Rectal smooth muscle tissue (tissue), 1 donor: ENCODE data around the gene MIGA1.
"Not testable (repeated sequence)": the region's sequence is repeated elsewhere in the genome, so short reads cannot be mapped to it uniquely, and the experiment has no call there.

ENCODE experiments used
- H3K27ac ChIP-seq: one replicate; pipeline ENCODE4 v1.7.0; 2013; ENCODE audit warnings: low read depth, low read length, inconsistent platforms
- H3K27me3 ChIP-seq: one replicate; pipeline ENCODE4 v1.7.0; 2013; ENCODE audit warnings: low read length; ENCODE audit not compliant: control insufficient read depth, insufficient read depth
- H3K36me3 ChIP-seq: one replicate; pipeline ENCODE4 v1.7.0; 2013; ENCODE audit warnings: low read length; ENCODE audit not compliant: control insufficient read depth, insufficient read depth
- H3K4me1 ChIP-seq: one replicate; pipeline ENCODE4 v1.7.0; 2013; ENCODE audit warnings: low read length; ENCODE audit not compliant: control insufficient read depth, insufficient read depth
- H3K4me3 ChIP-seq: one replicate; pipeline ENCODE4 v1.7.0; 2013; ENCODE audit warnings: low read length
- H3K9ac ChIP-seq: one replicate; pipeline ENCODE4 v1.7.0; 2013; ENCODE audit warnings: low read length

MIGA1 gene

DNA sequence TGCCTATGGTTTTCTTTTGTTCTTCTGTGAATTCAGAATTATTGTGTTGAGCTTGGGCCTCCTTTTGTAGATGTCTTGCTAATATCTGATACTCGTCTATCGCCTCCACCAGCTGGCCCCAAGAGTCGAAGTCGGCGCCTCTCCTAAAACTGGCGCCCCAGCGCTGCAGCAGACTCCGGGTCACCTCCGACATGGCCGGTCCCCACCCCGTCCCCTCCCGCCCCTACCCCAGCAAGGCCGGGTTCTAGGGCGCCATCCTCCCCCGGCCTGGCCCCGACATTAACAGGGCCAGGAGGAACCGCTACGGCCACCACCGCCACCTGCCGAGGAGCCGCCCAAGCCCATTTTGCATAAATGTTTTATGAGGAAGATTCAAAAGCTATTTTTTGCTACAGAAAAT lies 32.1 kb downstream of the MIGA1 start:
- peaks cover 13% of the 10 kb centered on the region for H3K36me3 ChIP-seq
- H3K4me3 ChIP-seq, H3K4me1 ChIP-seq, H3K27me3 ChIP-seq, H3K9ac ChIP-seq, H3K27ac ChIP-seq: not testable (repeated sequence)

DNA sequence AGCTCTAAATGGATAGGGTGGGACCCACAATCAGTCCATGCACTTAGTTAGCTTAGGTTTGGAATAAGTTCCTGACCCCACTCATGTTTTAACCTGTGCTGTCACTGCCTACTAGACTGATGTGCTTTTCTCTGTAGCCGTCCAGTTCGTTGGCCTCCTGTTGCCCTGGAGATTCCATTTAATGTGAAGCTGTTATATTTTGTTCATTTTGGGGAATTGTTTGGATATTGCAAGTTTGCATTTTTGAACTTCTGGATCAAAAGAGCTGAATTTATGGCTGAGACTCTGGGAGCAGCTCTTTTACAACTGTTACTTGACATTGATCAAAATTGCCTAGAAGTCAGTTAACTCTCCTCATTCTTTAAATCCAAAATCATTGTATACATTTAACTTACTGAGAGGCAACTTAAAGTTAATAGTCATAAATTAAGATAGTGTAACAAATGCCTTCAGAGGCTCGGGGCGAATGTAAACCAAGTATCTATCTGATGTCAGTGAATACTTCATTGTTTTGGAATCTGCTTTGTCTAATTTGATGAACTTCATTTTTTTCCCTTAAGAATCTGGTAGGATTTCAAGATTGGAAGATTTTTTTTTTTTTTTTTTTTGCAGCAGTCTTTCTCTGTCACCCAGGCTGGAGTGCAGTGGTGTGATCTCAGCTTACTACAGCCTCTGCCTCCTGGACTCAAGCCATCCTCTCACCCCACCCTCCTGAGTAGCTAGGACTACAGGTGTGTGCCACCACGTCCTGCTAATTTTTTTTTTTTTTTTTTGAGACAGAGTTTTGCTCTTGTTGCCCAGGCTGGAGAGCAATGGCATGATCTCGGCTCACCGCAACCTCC lies 38.1 kb downstream of the MIGA1 start:
- no peak overlapping the region for H3K4me3 ChIP-seq
- no peaks in the 10 kb centered on the region for H3K4me1 ChIP-seq
- H3K36me3 ChIP-seq: peaks cover 9% of the 10 kb centered on the region
- H3K27me3 ChIP-seq: no peaks in the 10 kb centered on the region
- H3K9ac ChIP-seq: no peak overlapping the region
- no peak overlapping the region for H3K27ac ChIP-seq

DNA sequence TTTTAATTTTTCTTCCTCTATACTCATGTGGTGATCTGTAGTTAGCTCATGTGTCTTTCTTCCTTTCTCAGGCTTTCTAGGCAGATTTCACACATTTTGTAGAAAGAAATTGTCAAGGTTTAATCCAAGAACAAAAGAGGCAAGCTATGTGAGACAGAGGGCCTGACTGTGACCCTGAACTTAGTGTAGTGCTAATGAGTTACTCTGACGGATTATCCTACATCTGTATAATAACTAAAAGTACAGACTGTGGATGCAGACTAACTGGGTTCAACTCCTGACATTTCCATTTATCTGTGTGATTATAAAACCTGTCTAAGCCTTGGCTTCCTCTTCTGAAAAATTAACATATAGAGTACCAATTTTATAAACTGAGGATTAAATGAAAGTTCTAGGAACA lies 40.7 kb downstream of the MIGA1 start:
- Histone ChIP-seq H3K36me3 (peaks cover 2% of the 10 kb centered on the region), H3K4me3 (no peak overlapping the region), H3K9ac (no peak overlapping the region), H3K4me1 (no peaks in the 10 kb centered on the region), H3K27ac (no peak overlapping the region), H3K27me3 (no peaks in the 10 kb centered on the region)

DNA sequence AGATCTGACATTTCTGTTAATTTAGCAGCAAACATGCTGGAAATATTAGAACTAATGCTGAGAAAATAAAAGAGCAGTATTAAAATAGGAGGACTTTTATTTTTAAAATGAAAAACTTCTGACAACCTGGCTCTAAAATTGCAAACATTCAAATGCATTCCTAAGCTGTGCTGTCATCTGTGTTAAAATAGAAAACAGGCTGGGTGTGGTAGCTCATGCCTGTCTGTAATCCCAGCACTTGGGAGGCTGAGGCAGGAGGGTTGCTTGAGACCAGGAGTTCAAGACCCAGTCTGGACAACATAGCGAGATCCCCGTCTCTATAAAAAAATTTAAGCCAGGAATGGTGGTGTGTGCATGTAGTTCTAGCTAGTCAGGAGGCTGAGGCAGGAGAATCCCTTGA lies 44.6 kb downstream of the MIGA1 start:
- Histone ChIP-seq H3K36me3 (no peaks in the 10 kb centered on the region), H3K4me3 (no peak overlapping the region), H3K27me3 (no peaks in the 10 kb centered on the region), H3K4me1 (no peaks in the 10 kb centered on the region), H3K27ac (no peak overlapping the region), H3K9ac (no peak overlapping the region)

DNA sequence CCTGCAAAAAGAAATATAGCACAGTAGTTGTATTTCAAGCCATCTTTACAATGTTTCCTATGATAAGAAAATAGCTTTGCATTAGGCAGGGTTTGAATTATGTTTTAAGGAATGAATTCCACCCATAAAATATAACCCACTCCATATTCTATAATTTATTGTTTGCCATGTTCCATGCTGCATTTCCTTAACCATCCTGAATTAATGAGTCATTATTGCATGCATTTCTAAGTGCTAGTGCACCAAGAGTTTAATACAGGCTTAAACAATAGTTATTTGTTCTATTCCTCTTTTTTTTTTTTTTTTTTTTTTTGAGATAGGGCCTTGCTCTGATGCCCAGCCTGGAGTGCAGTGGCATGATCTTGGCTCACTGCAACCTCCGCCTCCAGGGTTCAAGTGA lies 45.2 kb downstream of the MIGA1 start:
- no peaks in the 10 kb centered on the region for H3K4me1 ChIP-seq
- H3K27ac ChIP-seq: no peak overlapping the region
- no peak overlapping the region for H3K9ac ChIP-seq
- no peaks in the 10 kb centered on the region for H3K27me3 ChIP-seq
- H3K4me3 ChIP-seq: no peak overlapping the region
- no peaks in the 10 kb centered on the region for H3K36me3 ChIP-seq

DNA sequence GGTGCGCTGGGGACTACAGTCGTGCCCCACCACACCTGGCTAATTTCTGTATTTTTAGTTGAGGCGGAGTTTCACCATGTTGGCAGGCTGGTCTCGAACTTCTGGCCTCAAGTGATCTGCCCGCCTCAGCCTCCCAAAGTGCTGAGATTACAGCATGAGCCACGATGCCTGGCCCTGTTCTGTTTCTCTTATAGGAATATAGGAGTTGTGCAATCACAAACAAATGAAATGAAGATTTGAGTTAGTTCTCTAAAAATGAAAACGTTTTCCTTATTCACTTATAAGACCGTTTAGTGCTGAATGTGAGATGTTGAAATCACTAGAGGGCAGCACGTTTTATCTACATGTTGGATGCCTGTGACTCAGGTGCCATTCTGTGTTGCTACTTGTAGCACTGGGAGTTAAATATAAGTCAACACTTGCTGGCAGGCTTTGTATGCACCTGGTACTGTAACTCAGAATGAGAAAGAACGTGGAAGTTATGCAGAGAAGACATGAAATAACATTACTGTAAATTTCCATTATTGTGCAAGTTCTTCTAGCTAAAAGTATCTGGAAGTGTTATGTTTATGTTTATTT lies 45.8 kb downstream of the MIGA1 start:
- no peaks in the 10 kb centered on the region for H3K4me1 ChIP-seq

DNA sequence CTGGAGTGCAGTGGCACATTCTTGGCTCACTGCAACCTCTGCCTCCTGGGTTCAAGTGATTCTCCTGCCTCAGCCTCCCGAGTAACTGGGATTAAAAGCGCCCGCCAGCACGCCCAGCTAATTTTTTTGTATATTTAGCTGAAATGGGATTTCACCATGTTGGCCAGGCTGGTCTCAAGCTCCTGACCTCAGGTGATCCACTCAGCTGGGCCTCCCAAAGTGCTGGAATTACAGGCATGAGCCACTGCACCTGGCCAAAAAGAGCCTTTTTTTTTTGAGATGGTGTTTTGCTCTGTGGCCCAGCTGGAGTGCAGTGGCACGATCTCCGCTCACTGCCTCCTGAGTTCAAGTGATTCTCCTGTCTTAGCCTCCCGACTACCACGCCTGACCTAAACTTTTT lies 47.4 kb downstream of the MIGA1 start:
- not testable (repeated sequence) for H3K9ac ChIP-seq, H3K36me3 ChIP-seq, H3K4me1 ChIP-seq, H3K27ac ChIP-seq, H3K27me3 ChIP-seq, H3K4me3 ChIP-seq

More for the DNA sequence above, 45.8 kb downstream of the MIGA1 start:
- H3K27me3 ChIP-seq: no peaks in the 10 kb centered on the region
- no peaks in the 10 kb centered on the region for H3K36me3 ChIP-seq
- no peak overlapping the region for H3K27ac ChIP-seq
- no peak overlapping the region for H3K4me3 ChIP-seq
- no peak overlapping the region for H3K9ac ChIP-seq

DNA sequence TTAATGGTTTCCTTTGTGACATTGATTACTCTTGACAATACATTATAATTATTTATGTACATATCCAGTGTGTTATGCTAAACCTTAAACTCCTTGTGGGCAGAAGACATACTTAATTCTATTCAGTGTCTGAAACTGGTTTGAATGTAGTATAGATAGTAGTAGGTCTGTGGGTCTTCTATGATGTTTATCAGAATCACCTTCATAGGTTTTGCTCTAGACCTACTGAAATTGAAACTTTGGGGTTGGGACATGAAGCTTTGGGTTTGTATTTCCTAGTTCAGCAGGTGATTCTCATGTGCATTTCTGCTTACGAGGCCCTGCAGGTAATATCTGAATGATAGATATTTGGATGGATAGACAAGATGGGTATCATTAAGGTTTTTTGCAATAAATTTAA lies 48.6 kb downstream of the MIGA1 start:
- Histone ChIP-seq H3K9ac (no peak overlapping the region), H3K27ac (no peak overlapping the region), H3K4me1 (peaks cover 10% of the 10 kb centered on the region), H3K36me3 (no peaks in the 10 kb centered on the region), H3K4me3 (no peak overlapping the region), H3K27me3 (no peaks in the 10 kb centered on the region)

DNA sequence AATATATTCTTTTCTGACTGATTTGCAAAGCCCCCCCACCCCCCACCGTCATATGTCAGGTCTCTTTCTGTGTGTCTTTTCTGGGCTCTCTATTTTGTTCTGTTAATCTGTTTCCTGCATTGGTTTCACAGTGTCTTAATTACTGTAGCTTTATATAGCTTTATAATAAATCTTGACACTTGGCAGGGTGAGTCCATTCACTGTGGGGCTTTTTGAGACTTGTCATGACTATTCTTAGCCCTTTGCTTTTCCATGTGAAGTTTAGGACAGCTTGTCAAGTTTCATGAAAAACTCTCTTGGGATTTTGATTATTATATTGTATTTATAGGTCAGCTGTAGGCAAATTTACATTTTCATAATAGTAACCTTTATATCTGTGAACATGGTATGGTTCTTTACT lies 50.4 kb downstream of the MIGA1 start:
- no peak overlapping the region for H3K9ac ChIP-seq
- no peaks in the 10 kb centered on the region for H3K36me3 ChIP-seq
- peaks cover 23% of the 10 kb centered on the region for H3K4me1 ChIP-seq
- no peak overlapping the region for H3K27ac ChIP-seq
- no peak overlapping the region for H3K4me3 ChIP-seq
- no peaks in the 10 kb centered on the region for H3K27me3 ChIP-seq

DNA sequence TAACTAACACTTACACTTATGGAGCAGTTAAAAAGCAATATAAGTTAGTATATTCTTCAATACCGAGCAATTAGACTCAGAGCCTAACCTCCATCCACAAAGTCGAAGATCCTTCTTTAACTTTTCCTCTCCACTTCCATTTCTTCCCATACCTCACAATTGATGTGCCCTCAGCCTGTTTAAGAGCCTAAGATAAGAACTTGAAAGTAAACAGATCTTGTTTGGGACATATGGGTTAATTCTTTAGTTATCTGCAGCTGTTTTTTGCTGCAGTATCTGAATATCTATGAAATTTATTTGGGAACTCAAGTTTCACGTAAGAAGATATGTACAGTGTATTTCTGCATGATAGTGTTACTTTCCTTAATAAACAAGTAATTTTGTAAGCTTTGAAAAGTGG lies 51.5 kb downstream of the MIGA1 start:
- Histone ChIP-seq H3K4me1 (peaks cover 29% of the 10 kb centered on the region), H3K27me3 (no peaks in the 10 kb centered on the region), H3K4me3 (no peak overlapping the region), H3K27ac (no peak overlapping the region), H3K9ac (no peak overlapping the region), H3K36me3 (no peaks in the 10 kb centered on the region)

DNA sequence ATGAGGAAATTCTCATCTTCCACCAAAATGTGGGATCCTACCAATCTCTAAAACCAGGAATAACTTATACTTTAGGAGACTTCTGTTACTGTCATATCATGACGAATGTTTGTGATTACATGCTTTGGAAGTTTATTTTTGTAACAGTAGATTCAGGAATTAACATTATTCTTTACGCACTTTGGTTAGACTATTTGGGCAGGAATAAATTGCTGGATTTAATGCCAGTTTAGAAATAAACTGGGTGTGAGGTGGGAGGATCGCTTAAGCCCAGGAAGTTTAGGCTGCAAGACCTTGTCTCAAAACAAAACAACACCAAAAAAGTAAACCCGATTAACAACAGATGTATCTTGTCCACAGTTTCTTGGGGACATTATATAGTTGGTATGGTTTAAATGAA lies 52.1 kb downstream of the MIGA1 start:
- Histone ChIP-seq H3K36me3 (no peaks in the 10 kb centered on the region), H3K27me3 (no peaks in the 10 kb centered on the region), H3K27ac (peak overlapping the region; percentile 83), H3K4me1 (peaks cover 29% of the 10 kb centered on the region), H3K4me3 (no peak overlapping the region), H3K9ac (no peak overlapping the region)

DNA sequence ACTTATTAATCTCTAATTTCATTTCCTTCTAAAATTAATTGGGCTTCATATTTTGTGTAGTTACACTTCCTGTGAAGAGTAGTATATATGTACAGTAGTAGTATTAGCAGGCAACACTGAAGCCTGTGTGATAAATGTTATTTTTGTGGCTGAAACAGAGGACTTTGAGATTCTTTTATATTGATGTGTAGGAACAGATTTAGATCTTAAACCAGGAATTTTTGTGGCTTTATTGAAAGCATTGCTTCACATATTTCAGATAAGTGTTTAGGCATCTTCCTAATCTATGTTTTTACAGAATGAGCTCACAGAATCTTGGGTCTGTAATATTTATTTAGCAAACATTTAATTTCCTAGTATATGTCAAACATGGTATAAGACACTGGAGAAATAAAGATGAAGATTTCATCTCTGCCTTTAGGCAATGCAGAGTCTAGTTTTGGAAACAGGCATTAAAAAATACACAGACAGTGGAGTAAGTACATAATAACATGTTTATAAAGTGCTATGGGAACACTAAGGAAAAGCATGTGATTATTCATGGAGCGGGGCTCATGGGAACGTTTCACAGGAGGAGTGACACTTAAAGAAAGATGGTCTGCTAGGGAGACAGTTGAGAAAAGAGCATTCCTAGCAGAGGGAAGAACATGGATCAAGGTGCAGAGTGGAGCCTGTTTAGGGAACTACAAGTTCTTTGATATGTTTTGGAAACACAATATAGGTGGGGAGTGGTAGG lies 52.7 kb downstream of the MIGA1 start:
- no peaks in the 10 kb centered on the region for H3K27me3 ChIP-seq
- peak overlapping the region; percentile 83 for H3K27ac ChIP-seq
- H3K9ac ChIP-seq: no peak overlapping the region
- H3K4me1 ChIP-seq: peaks cover 29% of the 10 kb centered on the region
- H3K36me3 ChIP-seq: no peaks in the 10 kb centered on the region
- no peak overlapping the region for H3K4me3 ChIP-seq
